Upper lobe of right lung (tissue), 1 donor: Measurements from ENCODE around the gene SYNE1. TPM values are rescaled to one million over a fixed set of nuclear protein-coding genes. Genes with fewer than 3 reads are reported as not detected.
A peak's percentile ranks its signal among the peaks of the same experiment; 100 is the strongest.

Experiments
- ATAC-seq: fragments of 200-7000 bp; cut with Tn5 transposase; one replicate; pipeline ENCODE4 v1.9.1; 2020; ENCODE audit warnings: mild to moderate bottlenecking, moderate library complexity
- DNase-seq: peaks from one replicate; pipeline ENCODE4 v3.0.0-alpha.2; 2020
- H3K27ac ChIP-seq: fragments of 200-600 bp; one replicate; pipeline ENCODE4 v1.8.0; 2022
- H3K27me3 ChIP-seq: fragments of 200-600 bp; one replicate; pipeline ENCODE4 v1.8.0; 2022; ENCODE audit warnings: mild to moderate bottlenecking
- H3K36me3 ChIP-seq: fragments of 200-600 bp; one replicate; pipeline ENCODE4 v1.8.0; 2022
- H3K4me1 ChIP-seq: fragments of 200-600 bp; one replicate; pipeline ENCODE4 v1.8.0; 2022
- H3K4me3 ChIP-seq: fragments of 200-600 bp; one replicate; pipeline ENCODE4 v1.8.0; 2022; ENCODE audit warnings: mild to moderate bottlenecking
- H3K9me3 ChIP-seq: fragments of 200-600 bp; one replicate; pipeline ENCODE4 v1.8.0; 2022
- CTCF ChIP-seq: fragments of 200-600 bp; IDR thresholded peaks from one replicate; pipeline ENCODE4 v1.8.0; 2022; ENCODE audit warnings: antibody characterized with exemption
- intact Hi-C: fragments of 100-400 bp; cut with DNase I; formaldehyde crosslinking; loops from one replicate; pipeline ENCODE4 v1.11.0; 2022
- total RNA-seq: library from RNA; stranded (reverse); fragmentation: NEBNext Ultra II Directional; extraction: Animal tissue kit (Norgen Biotek cat#: 25700); gene quantifications from one replicate; pipeline ENCODE4 v1.2.1, GENCODE V29; 2021
- donor health status: DM: no; HTN: yes; CAD: no; lungs with severe emphysema.

Gene SYNE1
- total RNA-seq, 1 donor from 2014 or later: 168 TPM

GRCh38 chr6:152351110-152351509 lies 286.1 kb downstream of the SYNE1 start:
- TF ChIP-seq CTCF: no peak
- intact Hi-C loops: no loop called here

GRCh38 chr6:152348116-152348515 lies 289.0 kb downstream of the SYNE1 start:
- no peak for ATAC-seq
- no peak for TF ChIP-seq CTCF
- Histone ChIP-seq H3K4me1 (no peaks in the 10 kb centered on the region), H3K9me3 (no peaks in the 10 kb centered on the region), H3K27me3 (no peaks in the 10 kb centered on the region), H3K27ac (no peak overlapping the region), H3K4me3 (no peak overlapping the region), H3K36me3 (peaks cover 91% of the 10 kb centered on the region)
- intact Hi-C loops: no loop called here
- DNase-seq: no peak

More at GRCh38 chr6:152351110-152351509, 286.1 kb downstream of the SYNE1 start:
- H3K4me1 ChIP-seq: no peaks in the 10 kb centered on the region
- H3K27ac ChIP-seq: no peak overlapping the region
- no peaks in the 10 kb centered on the region for H3K27me3 ChIP-seq
- peaks cover 93% of the 10 kb centered on the region for H3K36me3 ChIP-seq
- no peak for ATAC-seq
- DNase-seq: no peak
- no peaks in the 10 kb centered on the region for H3K9me3 ChIP-seq
- H3K4me3 ChIP-seq: no peak overlapping the region

GRCh38 chr6:152343735-152344360 lies 293.3 kb downstream of the SYNE1 start:
- TF ChIP-seq CTCF: no peak
- peaks cover 92% of the 10 kb centered on the region for H3K36me3 ChIP-seq

GRCh38 chr6:152341596-152341995 lies 295.6 kb downstream of the SYNE1 start:
- no peaks in the 10 kb centered on the region for H3K27me3 ChIP-seq
- intact Hi-C loops: no loop called here
- H3K4me1 ChIP-seq: no peaks in the 10 kb centered on the region
- no peak overlapping the region for H3K4me3 ChIP-seq
- ATAC-seq (no peak), DNase-seq (no peak)
- peaks cover 91% of the 10 kb centered on the region for H3K36me3 ChIP-seq
- H3K27ac ChIP-seq: no peak overlapping the region
- no peak for TF ChIP-seq CTCF
- H3K9me3 ChIP-seq: no peaks in the 10 kb centered on the region

More at GRCh38 chr6:152343735-152344360, 293.3 kb downstream of the SYNE1 start:
- Histone ChIP-seq H3K9me3 (no peaks in the 10 kb centered on the region), H3K4me3 (no peak overlapping the region), H3K27me3 (no peaks in the 10 kb centered on the region), H3K4me1 (no peaks in the 10 kb centered on the region), H3K27ac (no peak overlapping the region)
- DNase-seq (no peak), ATAC-seq (no peak)
- intact Hi-C loops: no loop called here

GRCh38 chr6:152338335-152339125 lies 298.6 kb downstream of the SYNE1 start:
- Histone ChIP-seq H3K4me1 (no peaks in the 10 kb centered on the region), H3K36me3 (peaks cover 88% of the 10 kb centered on the region), H3K27me3 (no peaks in the 10 kb centered on the region), H3K4me3 (no peak overlapping the region), H3K9me3 (no peaks in the 10 kb centered on the region), H3K27ac (no peak overlapping the region)
- ATAC-seq: peak; percentile 91
- DNase-seq: no peak
- peak; percentile 93 for TF ChIP-seq CTCF
- intact Hi-C loops: no loop called here
